Right lobe of liver (tissue), 4 donors: ENCODE data around the gene TBX1.

Source experiments
- CTCF ChIP-seq, 4 donors: fragments of 200-600 bp in 3 of 4; fragments of 450-650 bp in 1 of 4; IDR thresholded peaks; one replicate each; pipeline versions ENCODE4 v1.5.1 to v1.8.0; 2016 to 2022; ENCODE audit warnings: antibody characterized with exemption in 4 of 4, mild to moderate bottlenecking in 2 of 4
- POLR2A ChIP-seq: fragments of 450-650 bp; IDR thresholded peaks from one replicate; pipeline ENCODE4 v1.6.1; 2017; ENCODE audit warnings: antibody characterized with exemption, mild to moderate bottlenecking
- donor health status: DM: no; HTN: no; CAD: no.
- donor health status: DM: no; HTN: no; CAD: no.
- donor health status: DM: no; HTN: yes; CAD: no.

- no peak for TF ChIP-seq CTCF (IDR thresholded peaks at IDR 0.05)
- TF ChIP-seq POLR2A: no peak
Observed at GRCh38 chr22:19786959-19787848, 26.6 kb downstream of the TBX1 start.
